Mammary epithelial cell (primary cell): Measurements from ENCODE around the gene TFPI2.

Experiments used
- CTCF ChIP-seq, 2 donors: IDR thresholded peaks in 1 of 2; conservative IDR thresholded peaks in 1 of 2; 2 replicates each; pipeline ENCODE4 v1.5.1; 2011 to 2012; ENCODE audit warnings: inconsistent platforms in 2 of 2, low read length in 2 of 2, mild to moderate bottlenecking in 2 of 2, control low read depth in 1 of 2, low read depth in 1 of 2; ENCODE audit not compliant: insufficient read depth in 1 of 2; ENCODE audit errors: extremely low read depth in 1 of 2
- EZH2 ChIP-seq: IDR thresholded peaks from 2 replicates; pipeline ENCODE4 v1.6.1; 2012; ENCODE audit warnings: low read length, inconsistent platforms, borderline replicate concordance

GRCh38 chr7:93862651-93863050 is 27.9 kb downstream of the TFPI2 start:
- TF ChIP-seq CTCF (conservative IDR thresholded peaks at IDR 0.05 in 1 of 2, IDR thresholded peaks at IDR 0.05 in 1 of 2; ENCODE audit: extremely low read depth in 1 of 2, insufficient read depth in 1 of 2, low read depth in 1 of 2, low read length in 2 of 2) (no peak), EZH2 (no peak)
